GM19324 (cell line): Measurements from ENCODE around the gene EXOC4.

Experiments
- ATAC-seq: cut with Tn5 transposase; IDR thresholded peaks from one replicate; pipeline ENCODE4 v1.9.1; 2021; ENCODE audit warnings: mild to moderate bottlenecking, moderate library complexity; ENCODE audit not compliant: unreplicated experiment, low FRiP score

EXOC4 gene

GRCh38 chr7:133797818-133798520 is 545.1 kb downstream of the EXOC4 start:
- ATAC-seq, result no peak

- ATAC-seq, result no peak
Measured at GRCh38 chr7:133801341-133801740, 548.5 kb downstream of the EXOC4 start.

GRCh38 chr7:133804127-133804526 is 551.2 kb downstream of the EXOC4 start:
- ATAC-seq, result no peak

GRCh38 chr7:133805426-133805825 is 552.5 kb downstream of the EXOC4 start:
- ATAC-seq, result no peak

- no peak for ATAC-seq
Measured at GRCh38 chr7:133807624-133808492, 555.0 kb downstream of the EXOC4 start.

- no peak for ATAC-seq
Measured at GRCh38 chr7:133808493-133808866, 555.6 kb downstream of the EXOC4 start.

GRCh38 chr7:133812877-133813276 is 560.0 kb downstream of the EXOC4 start:
- ATAC-seq, result no peak

- ATAC-seq, result no peak
Measured at GRCh38 chr7:133815611-133816210, 562.8 kb downstream of the EXOC4 start.

GRCh38 chr7:133819695-133820094 is 566.8 kb downstream of the EXOC4 start:
- ATAC-seq, result no peak

GRCh38 chr7:133820584-133820983 is 567.7 kb downstream of the EXOC4 start:
- no peak for ATAC-seq

GRCh38 chr7:133821171-133821570 is 568.3 kb downstream of the EXOC4 start:
- no peak for ATAC-seq

GRCh38 chr7:133822001-133822641 is 569.2 kb downstream of the EXOC4 start:
- no peak for ATAC-seq

GRCh38 chr7:133822868-133823552 is 570.1 kb downstream of the EXOC4 start:
- no peak for ATAC-seq

- no peak for ATAC-seq
Measured at GRCh38 chr7:133824132-133824531, 571.3 kb downstream of the EXOC4 start.

GRCh38 chr7:133827707-133828623 is 575.1 kb downstream of the EXOC4 start:
- ATAC-seq, result no peak

- no peak for ATAC-seq
Measured at GRCh38 chr7:133828906-133829305, 576.0 kb downstream of the EXOC4 start.

- ATAC-seq, result no peak
Measured at GRCh38 chr7:133829336-133829897, 576.5 kb downstream of the EXOC4 start.

GRCh38 chr7:133830081-133830480 is 577.2 kb downstream of the EXOC4 start:
- ATAC-seq, result no peak

- ATAC-seq, result no peak
Measured at GRCh38 chr7:133836666-133837065, 583.8 kb downstream of the EXOC4 start.
